Stimulated activated CD8-positive, alpha-beta memory T cell treated with anti-CD3 and anti-CD28 coated beads, Interleukin-12 subunit alpha, Interleukin-12 subunit beta, amount 100 ng/mL, for 4 hours (primary cell): ENCODE measurements around the gene ARHGAP6.

ENCODE experiments used
- DNase-seq: peaks from one replicate; pipeline ENCODE4 v3.0.0-alpha.2; 2020; ENCODE audit warnings: low read depth

The ARHGAP6 gene

DNA sequence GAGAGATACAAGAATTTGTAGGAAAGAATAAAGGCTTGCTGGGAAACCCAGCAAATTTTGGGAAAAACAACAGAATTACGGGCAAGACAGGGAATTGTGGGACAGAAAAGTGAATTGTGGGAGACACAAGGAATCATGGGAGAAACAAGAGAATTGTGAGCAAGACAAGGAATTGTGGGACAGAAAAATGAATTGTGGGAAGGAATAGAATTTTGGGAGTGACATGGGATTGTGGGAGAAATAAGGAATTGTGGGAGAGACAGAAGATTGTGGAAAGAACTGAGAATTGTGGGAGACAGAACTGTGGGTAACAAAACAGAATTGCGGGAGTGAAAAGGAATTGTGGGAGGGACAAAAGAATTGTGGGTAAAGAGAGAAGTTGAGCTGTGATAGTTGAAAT lies 555.8 kb downstream of the ARHGAP6 start:
- no peak for DNase-seq

GRCh38 chrX:11108253-11108941 lies 557.3 kb downstream of the ARHGAP6 start:
- no peak for DNase-seq

GRCh38 chrX:11105080-11105479 lies 560.6 kb downstream of the ARHGAP6 start:
- DNase-seq: no peak

DNA sequence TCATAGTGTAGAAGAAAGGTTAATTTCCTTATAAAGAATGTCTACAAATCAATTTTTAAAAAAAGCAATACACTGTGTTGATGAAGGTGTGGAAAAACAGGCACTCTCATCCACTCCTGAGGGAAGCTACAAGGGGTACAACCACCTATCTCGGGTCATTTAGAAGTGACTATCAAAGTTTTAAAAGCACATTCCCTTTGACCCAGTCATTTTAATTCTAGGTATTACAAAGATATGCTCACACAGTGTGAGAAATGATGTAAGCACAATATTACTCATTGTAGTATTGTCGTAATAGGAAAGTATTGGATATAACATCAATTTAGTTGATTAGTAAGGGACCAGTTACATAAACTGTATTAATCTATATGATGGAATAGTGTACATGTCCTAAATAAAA lies 562.0 kb downstream of the ARHGAP6 start:
- no peak for DNase-seq

GRCh38 chrX:11103006-11103405 lies 562.7 kb downstream of the ARHGAP6 start:
- DNase-seq: no peak

GRCh38 chrX:11100281-11101035 lies 565.3 kb downstream of the ARHGAP6 start:
- DNase-seq: no peak

- no peak for DNase-seq
These were observed 566.3 kb downstream of the ARHGAP6 start for GRCh38 chrX:11099465-11099864.

GRCh38 chrX:11097933-11098332 lies 567.8 kb downstream of the ARHGAP6 start:
- DNase-seq: no peak

- no peak for DNase-seq
These were observed 575.9 kb downstream of the ARHGAP6 start for GRCh38 chrX:11089802-11090201.
